Naive thymus-derived CD4-positive, alpha-beta T cell (primary cell): ENCODE data around the gene PVALB. TPM values are rescaled to one million over a fixed set of nuclear protein-coding genes. Genes with fewer than 3 reads are reported as not detected.

ENCODE experiments used
- ATAC-seq: fragments of 150-1000 bp; cut with Tn5 transposase; 2 replicates; pipeline ENCODE4 v1.10.0; 2021; ENCODE audit warnings: mild to moderate bottlenecking, moderate library complexity
- CTCF ChIA-PET: fragments of 350-600 bp; sonication (Branson Sonifier 250); formaldehyde crosslinking; loops from one replicate; lab custom pipeline; 2021; ENCODE audit warnings: antibody characterized with exemption; lab: Charles Lee
- POLR2A ChIA-PET: fragments of 350-600 bp; sonication (Branson Sonifier 250); formaldehyde crosslinking; loops from one replicate; lab custom pipeline; 2021; ENCODE audit warnings: antibody characterized with exemption, inconsistent platforms; lab: Charles Lee
- DNase-seq, 9 donors: peaks; one replicate each; pipeline versions ENCODE4 v3.0.0 to v3.0.0-alpha.2; 2020 to 2022; ENCODE audit warnings: mixed read lengths in 1 of 9
- H3K27ac ChIP-seq: one replicate; pipeline ENCODE4 v1.7.0; 2013; ENCODE audit warnings: mild to moderate bottlenecking, low read depth, low read length, moderate library complexity
- H3K27me3 ChIP-seq, 2 donors: one replicate each; pipeline ENCODE4 v1.7.0; 2013; ENCODE audit warnings: low read length in 2 of 2, mild to moderate bottlenecking in 2 of 2, moderate library complexity in 2 of 2; ENCODE audit not compliant: control insufficient read depth in 2 of 2, insufficient read depth in 2 of 2
- H3K36me3 ChIP-seq, 3 experiments: 1 replicate in 2 of 3; 2 replicates in 1 of 3; pipeline ENCODE4 v1.7.0; 2013; ENCODE audit warnings: low read length in 3 of 3, mild to moderate bottlenecking in 3 of 3, moderate library complexity in 1 of 3; ENCODE audit not compliant: insufficient read depth in 3 of 3, control insufficient read depth in 2 of 3
- H3K4me1 ChIP-seq, 2 donors: one replicate each; pipeline ENCODE4 v1.7.0; 2013; ENCODE audit warnings: low read length in 2 of 2, mild to moderate bottlenecking in 2 of 2, moderate library complexity in 1 of 2; ENCODE audit not compliant: control insufficient read depth in 2 of 2, insufficient read depth in 2 of 2
- H3K4me3 ChIP-seq: 2 replicates; pipeline ENCODE4 v1.7.0; 2013; ENCODE audit warnings: mild to moderate bottlenecking, low read length
- H3K9me3 ChIP-seq, 3 experiments: 1 replicate in 2 of 3; 2 replicates in 1 of 3; pipeline ENCODE4 v1.7.0; 2013; ENCODE audit warnings: low read length in 3 of 3; ENCODE audit not compliant: control insufficient read depth in 2 of 3
- H3K27ac Mint-ChIP-seq, 9 donors: one replicate each; pipeline ENCODE4 v1.8.0; 2020 to 2022; ENCODE audit warnings: mixed read lengths in 9 of 9, mild to moderate bottlenecking in 8 of 9, moderate library complexity in 5 of 9, inconsistent platforms in 2 of 9
- H3K27me3 Mint-ChIP-seq, 5 donors: one replicate each; pipeline ENCODE4 v1.8.0; 2021 to 2022; ENCODE audit warnings: mixed read lengths in 5 of 5, mild to moderate bottlenecking in 1 of 5
- H3K36me3 Mint-ChIP-seq, 5 donors: one replicate each; pipeline ENCODE4 v1.8.0; 2020 to 2022; ENCODE audit warnings: mixed read lengths in 5 of 5, mild to moderate bottlenecking in 3 of 5, inconsistent platforms in 1 of 5
- H3K4me1 Mint-ChIP-seq, 7 donors: one replicate each; pipeline ENCODE4 v1.8.0; 2020 to 2022; ENCODE audit warnings: mixed read lengths in 7 of 7, mild to moderate bottlenecking in 3 of 7, inconsistent platforms in 1 of 7
- H3K4me3 Mint-ChIP-seq, 10 donors: one replicate each; pipeline ENCODE4 v1.8.0; 2020 to 2022; ENCODE audit warnings: mild to moderate bottlenecking in 10 of 10, mixed read lengths in 10 of 10, moderate library complexity in 6 of 10, inconsistent platforms in 2 of 10
- H3K9me3 Mint-ChIP-seq, 11 donors: one replicate each; pipeline ENCODE4 v1.8.0; 2020 to 2022; ENCODE audit warnings: mixed read lengths in 11 of 11, mild to moderate bottlenecking in 4 of 11, inconsistent platforms in 1 of 11, moderate library complexity in 1 of 11
- intact Hi-C, 2 donors: fragments of 100-400 bp; cut with micrococcal nuclease; formaldehyde crosslinking; loops; one replicate each; pipeline ENCODE4 v1.15.1; 2023
- polyA plus RNA-seq, 2 donors: library from polyadenylated mRNA; unstranded; fragments of 300-500 nt; fragmentation: Illumina TruSeq; gene quantifications; one replicate each; pipeline ENCODE4 v1.2.3, GENCODE V29; 2021
- total RNA-seq, 6 experiments: library from RNA in 5 of 6; stranded (reverse) in 5 of 6; gene quantifications; 1 replicate in 5 of 6; 2 replicates in 1 of 6; pipeline ENCODE4 v1.2.3 and lab custom pipeline; 2021 to 2026

The PVALB gene
- total and polyA plus RNA-seq, 7 experiments from 2014 or later, result not detected

DNA sequence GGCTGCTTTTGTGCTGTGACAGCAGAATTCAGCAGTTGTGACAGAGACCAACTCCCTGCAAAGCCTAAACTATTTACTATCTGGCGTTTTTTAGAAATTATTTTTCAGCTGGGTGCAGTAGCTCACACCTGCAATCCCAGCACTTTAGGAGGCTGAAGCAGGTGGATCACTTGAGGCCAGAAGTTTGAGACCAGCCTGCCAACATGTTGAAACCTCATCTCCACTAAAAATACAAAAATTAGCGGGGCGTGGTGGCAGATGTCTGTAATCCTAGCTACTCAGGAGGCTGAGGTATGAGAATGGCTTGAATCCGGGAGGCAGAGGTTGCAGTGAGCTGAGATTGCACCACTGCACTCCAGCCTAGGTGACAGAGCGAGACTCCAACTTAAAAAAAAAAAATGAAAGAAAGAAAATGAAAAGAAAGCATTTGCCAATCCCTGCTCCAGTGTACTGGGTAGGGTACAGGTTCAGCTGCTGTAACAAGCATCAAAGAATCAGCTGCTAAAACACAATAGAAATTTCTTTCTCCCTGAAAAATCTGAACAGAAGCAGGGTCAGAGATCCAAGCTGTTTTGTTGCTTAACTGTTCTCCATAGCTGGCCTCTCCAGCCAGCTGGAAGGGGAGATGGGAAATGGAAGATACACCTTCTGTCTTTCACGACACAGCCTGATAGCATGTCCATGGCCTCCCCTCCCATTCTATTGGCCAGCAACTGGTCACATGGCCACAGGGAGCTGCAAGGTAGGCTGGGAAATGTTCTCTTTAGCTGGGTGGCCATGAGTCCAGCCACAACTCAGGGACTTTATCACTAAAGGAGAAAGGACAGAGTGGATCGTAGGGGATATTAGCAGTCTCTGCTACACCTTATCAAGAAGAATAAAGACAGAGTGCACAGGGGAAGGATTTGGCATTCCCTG, 35.5 kb upstream of the PVALB start:
- Mint-ChIP-seq H3K36me3 (peaks cover 0 to 10% (median 0%) of the 10 kb centered on the region in 5 donors), H3K4me3 (peak overlapping the region in 5 of 10 donors; percentile 23 to 83 (median 75)), H3K27ac (peak overlapping the region in 3 of 9 donors; percentile 76 to 83 (median 81)), H3K27me3 (peaks cover 5 to 27% (median 11%) of the 10 kb centered on the region in 5 donors), H3K4me1 (peaks cover 10 to 27% (median 19%) of the 10 kb centered on the region in 7 donors), H3K9me3 (peaks cover 0 to 4% (median 0%) of the 10 kb centered on the region in 11 donors)
- Histone ChIP-seq H3K4me3 (no peak overlapping the region), H3K27me3 (no peaks in the 10 kb centered on the region), H3K9me3 (no peaks in the 10 kb centered on the region), H3K4me1 (peaks cover 0 to 15% of the 10 kb centered on the region in 2 donors), H3K27ac (no peak overlapping the region), H3K36me3 (no peaks in the 10 kb centered on the region)
- CTCF ChIA-PET, result interaction anchor here (1.1 to 3.1 kb wide), 4 partner anchors 13 to 126 kb away, joined by 3 to 13 read pairs (median 7); partner anchors contain the start of gene IFT27
- POLR2A ChIA-PET, result interaction anchor here (0.6 kb wide), 2 partner anchors 34 to 297 kb away, joined by 3 to 4 read pairs; partner anchors contain the start of gene IL2RB
- no peak for DNase-seq
- intact Hi-C loops, result loop anchor here in 1 of 2 donors (10.0 kb wide), 1 partner anchor 342 kb away; no protein-coding TSS in a partner anchor
- no peak for ATAC-seq

DNA sequence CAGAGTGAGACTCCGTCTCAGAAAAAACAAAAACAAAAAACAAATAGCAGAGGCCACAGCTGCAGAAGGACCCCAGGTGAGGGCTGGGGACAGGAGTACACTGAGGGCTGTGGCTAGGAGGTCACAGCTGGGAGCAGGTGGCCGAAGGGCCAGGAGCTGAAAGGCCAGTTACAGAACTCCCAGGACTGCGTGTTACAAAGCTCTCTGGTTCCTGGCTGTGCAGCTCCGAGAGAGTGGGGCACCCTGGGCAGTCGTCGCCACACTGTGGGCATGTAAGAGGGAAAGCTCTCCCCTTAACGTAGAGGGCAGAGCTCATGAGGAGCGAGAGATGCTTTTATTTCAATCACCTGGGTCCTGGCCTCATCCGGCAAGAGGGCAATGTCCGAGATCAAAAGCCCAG, 33.8 kb upstream of the PVALB start:
- no peaks in the 10 kb centered on the region for H3K27me3 ChIP-seq
- Mint-ChIP-seq H3K36me3 (peaks cover 0 to 10% (median 0%) of the 10 kb centered on the region in 5 donors), H3K4me1 (peaks cover 7 to 21% (median 12%) of the 10 kb centered on the region in 7 donors), H3K27ac (no peak overlapping the region), H3K4me3 (no peak overlapping the region), H3K9me3 (peaks cover 0 to 4% (median 0%) of the 10 kb centered on the region in 11 donors), H3K27me3 (peaks cover 6 to 35% (median 14%) of the 10 kb centered on the region in 5 donors)
- no peaks in the 10 kb centered on the region for H3K9me3 ChIP-seq
- intact Hi-C loops, result loop anchor here in 1 of 2 donors (10.0 kb wide), 1 partner anchor 344 kb away; no protein-coding TSS in a partner anchor
- H3K4me3 ChIP-seq, result no peak overlapping the region
- peaks cover 0 to 11% of the 10 kb centered on the region in 2 donors for H3K4me1 ChIP-seq
- DNase-seq, result no peak
- ATAC-seq, result no peak
- no peaks in the 10 kb centered on the region for H3K36me3 ChIP-seq
- no peak overlapping the region for H3K27ac ChIP-seq
- ChIA-PET POLR2A (no interaction called here), CTCF (no interaction called here)

DNA sequence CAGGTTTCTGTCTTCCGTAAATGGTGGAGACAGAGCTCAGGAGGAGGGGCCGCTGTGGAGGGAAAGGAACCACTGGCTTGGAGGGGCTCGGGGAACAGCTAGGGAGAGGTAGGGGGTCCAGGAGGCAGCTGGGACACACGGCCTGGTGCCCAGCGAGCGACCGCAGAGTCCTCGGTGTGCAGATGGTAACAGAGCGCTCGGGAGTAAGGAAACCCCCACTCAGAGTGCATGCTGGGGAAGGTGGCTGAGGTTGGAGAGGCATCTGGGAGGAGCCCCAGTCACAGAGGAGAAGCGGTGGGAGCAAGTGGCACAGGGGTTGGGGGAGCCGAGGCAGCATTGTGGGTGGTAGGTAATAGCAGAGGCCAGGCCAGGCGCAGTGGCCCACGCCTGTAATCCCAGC, 33.2 kb upstream of the PVALB start:
- Histone ChIP-seq H3K27ac (no peak overlapping the region), H3K36me3 (no peaks in the 10 kb centered on the region), H3K27me3 (no peaks in the 10 kb centered on the region), H3K4me3 (no peak overlapping the region), H3K9me3 (no peaks in the 10 kb centered on the region), H3K4me1 (peaks cover 0 to 11% of the 10 kb centered on the region in 2 donors)
- peaks cover 6 to 41% (median 17%) of the 10 kb centered on the region in 5 donors for H3K27me3 Mint-ChIP-seq
- DNase-seq (no peak), ATAC-seq (no peak)
- no peak overlapping the region for H3K4me3 Mint-ChIP-seq
- ChIA-PET CTCF (no interaction called here), POLR2A (no interaction called here)
- H3K4me1 Mint-ChIP-seq, result peaks cover 7 to 21% (median 12%) of the 10 kb centered on the region in 7 donors
- peaks cover 0 to 2% (median 0%) of the 10 kb centered on the region in 11 donors for H3K9me3 Mint-ChIP-seq
- H3K27ac Mint-ChIP-seq, result no peak overlapping the region
- peaks cover 0 to 10% (median 0%) of the 10 kb centered on the region in 5 donors for H3K36me3 Mint-ChIP-seq
- intact Hi-C loops, result loop anchor here in 1 of 2 donors (10.0 kb wide), 1 partner anchor 345 kb away; no protein-coding TSS in a partner anchor

DNA sequence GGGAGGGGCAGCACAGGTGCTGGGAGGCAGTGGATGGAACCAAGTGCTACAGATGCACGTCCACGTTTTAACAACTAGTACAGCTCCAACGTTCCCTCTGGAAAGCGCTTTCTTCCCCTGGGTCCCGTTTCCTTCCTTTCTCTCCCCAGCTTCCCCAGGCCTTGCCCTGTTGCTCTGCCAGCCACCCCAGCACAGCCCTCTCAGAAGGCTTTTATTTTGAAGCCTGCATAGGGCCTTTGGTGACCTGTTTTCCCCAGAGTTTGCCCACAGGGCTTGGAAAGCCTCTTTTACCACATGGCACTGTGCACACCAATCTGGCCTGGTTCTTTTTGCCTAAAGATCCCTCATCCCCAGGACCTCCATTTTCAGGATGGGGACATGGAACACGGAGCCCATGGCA, 30.1 kb upstream of the PVALB start:
- Mint-ChIP-seq H3K27ac (no peak overlapping the region), H3K27me3 (peaks cover 16 to 59% (median 36%) of the 10 kb centered on the region in 5 donors), H3K36me3 (peaks cover 0 to 2% (median 0%) of the 10 kb centered on the region in 5 donors), H3K4me1 (peaks cover 0 to 5% (median 0%) of the 10 kb centered on the region in 7 donors), H3K4me3 (no peak overlapping the region), H3K9me3 (peaks cover 0 to 6% (median 0%) of the 10 kb centered on the region in 11 donors)
- H3K9me3 ChIP-seq, result no peaks in the 10 kb centered on the region
- CTCF ChIA-PET, result no interaction called here
- no peak for ATAC-seq
- no peak overlapping the region for H3K4me3 ChIP-seq
- intact Hi-C loops, result no loop called here
- H3K27me3 ChIP-seq, result peaks cover 0 to 2% of the 10 kb centered on the region in 2 donors
- no peaks in the 10 kb centered on the region for H3K4me1 ChIP-seq
- POLR2A ChIA-PET, result no interaction called here
- no peaks in the 10 kb centered on the region for H3K36me3 ChIP-seq
- no peak overlapping the region for H3K27ac ChIP-seq
- DNase-seq, result no peak

DNA sequence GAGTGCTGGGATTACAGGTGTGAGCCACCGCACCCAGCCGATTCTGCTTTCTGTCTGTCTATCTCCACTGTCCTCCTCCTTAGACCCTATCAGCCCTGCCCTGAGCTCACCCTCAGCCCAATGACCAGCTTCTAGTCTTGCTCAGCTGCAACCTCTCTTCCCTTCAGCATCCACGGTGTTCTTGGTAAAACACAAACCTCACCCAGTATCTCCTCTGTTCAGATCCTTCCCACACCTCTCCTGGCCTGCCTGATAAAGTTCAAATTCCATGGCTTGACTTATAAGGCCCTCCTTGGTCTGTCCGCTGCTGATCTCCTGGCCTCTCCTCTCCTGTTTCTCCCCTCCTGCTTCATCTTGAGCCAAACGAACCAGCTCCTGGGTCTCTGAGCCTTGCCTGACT, 29.4 kb upstream of the PVALB start:
- H3K27ac Mint-ChIP-seq, result no peak overlapping the region
- CTCF ChIA-PET, result no interaction called here
- no peak overlapping the region for H3K4me3 Mint-ChIP-seq

DNA sequence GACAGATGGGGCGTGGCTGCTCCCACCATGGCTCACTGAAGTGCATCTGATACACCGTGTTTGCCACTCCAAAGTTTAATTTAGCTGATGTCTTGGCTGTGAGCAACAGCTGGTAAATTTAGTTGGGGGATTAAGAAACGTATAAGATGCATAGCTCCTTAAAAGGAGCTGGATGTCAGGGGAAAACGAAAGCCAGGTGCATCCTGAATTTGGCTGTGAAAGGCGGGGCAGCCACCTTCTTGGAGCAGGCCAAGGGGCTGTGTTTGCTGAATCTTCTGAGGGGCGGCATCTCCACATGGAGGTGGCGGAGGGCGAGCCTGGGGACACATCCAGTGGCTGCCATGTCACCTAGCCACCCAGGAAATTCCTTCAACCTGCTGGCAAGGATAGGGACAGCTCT, 23.3 kb upstream of the PVALB start:
- POLR2A ChIA-PET, result no interaction called here
- CTCF ChIA-PET, result no interaction called here
- H3K9me3 ChIP-seq, result no peaks in the 10 kb centered on the region
- no peaks in the 10 kb centered on the region for H3K36me3 ChIP-seq
- H3K4me3 Mint-ChIP-seq, result no peak overlapping the region
- intact Hi-C loops, result no loop called here
- peaks cover 0 to 4% of the 10 kb centered on the region in 2 donors for H3K27me3 ChIP-seq
- H3K4me1 Mint-ChIP-seq, result peaks cover 0 to 8% (median 0%) of the 10 kb centered on the region in 7 donors
- no peak overlapping the region for H3K4me3 ChIP-seq
- H3K4me1 ChIP-seq, result no peaks in the 10 kb centered on the region
- DNase-seq (no peak), ATAC-seq (no peak)
- peaks cover 28 to 46% (median 35%) of the 10 kb centered on the region in 5 donors for H3K27me3 Mint-ChIP-seq
- H3K36me3 Mint-ChIP-seq, result peaks cover 0 to 17% (median 0%) of the 10 kb centered on the region in 5 donors
- no peak overlapping the region for H3K27ac ChIP-seq
- H3K27ac Mint-ChIP-seq, result no peak overlapping the region
- peaks cover 0 to 20% (median 7%) of the 10 kb centered on the region in 11 donors for H3K9me3 Mint-ChIP-seq

More for the DNA sequence above, 29.4 kb upstream of the PVALB start:
- Histone ChIP-seq H3K36me3 (no peaks in the 10 kb centered on the region), H3K9me3 (no peaks in the 10 kb centered on the region), H3K4me1 (no peaks in the 10 kb centered on the region), H3K27me3 (peaks cover 0 to 4% of the 10 kb centered on the region in 2 donors), H3K27ac (no peak overlapping the region), H3K4me3 (no peak overlapping the region)
- no peak for ATAC-seq
- intact Hi-C loops, result no loop called here
- Mint-ChIP-seq H3K4me1 (peaks cover 0 to 3% (median 0%) of the 10 kb centered on the region in 7 donors), H3K36me3 (peaks cover 0 to 2% (median 0%) of the 10 kb centered on the region in 5 donors), H3K9me3 (peaks cover 0 to 6% (median 0%) of the 10 kb centered on the region in 11 donors), H3K27me3 (peaks cover 16 to 64% (median 42%) of the 10 kb centered on the region in 5 donors)
- DNase-seq, result no peak
- POLR2A ChIA-PET, result no interaction called here
